ENCODE data around the gene ZNF766.
A peak's percentile ranks its signal among the peaks of the same experiment; 100 is the strongest.
"Not testable (repeated sequence)": the region's sequence is repeated elsewhere in the genome, so short reads cannot be mapped to it uniquely, and the experiment has no call there.

The ZNF766 gene

GRCh38 chr19:52275988-52276387, 6.6 kb downstream of the ZNF766 start:
- no peak for DNase-seq (ENCODE audit: low read depth)

GRCh38 chr19:52277471-52277870, 8.1 kb downstream of the ZNF766 start:
- DNase-seq (ENCODE audit: low read depth) = no peak

DNA sequence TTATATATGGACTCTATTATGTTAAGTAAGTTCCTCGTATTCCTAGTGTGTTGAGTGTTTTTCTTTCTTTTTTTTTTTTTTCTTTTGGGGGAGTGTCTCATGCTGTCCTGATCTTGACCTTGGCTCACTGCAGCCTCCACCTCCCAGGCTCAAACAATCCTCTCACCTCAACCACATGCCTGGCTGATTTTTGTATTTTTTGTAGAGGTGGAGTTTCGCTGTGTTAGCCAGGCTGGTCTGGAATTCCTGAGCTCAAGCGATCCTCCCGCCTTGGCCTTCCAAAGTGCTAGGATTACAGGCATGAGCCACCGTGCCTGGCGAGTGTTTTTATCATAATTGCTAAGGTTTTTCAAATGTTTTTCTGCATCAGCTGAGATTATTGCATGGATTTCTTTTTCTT, 16.9 kb downstream of the ZNF766 start:
- no peak for DNase-seq (ENCODE audit: low read depth)

DNA sequence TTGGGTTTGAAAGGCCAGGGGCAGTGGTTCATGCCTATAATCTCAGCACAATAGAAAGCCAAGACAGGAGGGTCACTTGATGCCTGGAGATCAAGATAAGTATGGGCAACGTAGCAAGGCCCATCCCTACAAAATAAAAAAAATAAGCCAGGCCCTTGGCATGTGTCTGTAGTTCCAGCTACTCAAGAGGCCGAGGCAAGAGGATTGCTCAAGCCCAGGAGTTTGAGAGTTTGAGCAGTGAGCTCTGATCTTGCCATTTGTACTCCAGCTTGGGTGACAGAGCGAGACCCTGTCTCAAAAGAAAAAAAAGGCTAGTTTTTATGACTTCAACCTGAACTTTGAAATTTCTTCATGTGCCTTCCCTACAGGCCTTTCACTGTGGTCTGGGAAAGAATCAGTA, 22.4 kb downstream of the ZNF766 start:
- no peak for DNase-seq (ENCODE audit: low read depth)

- not testable (repeated sequence) for DNase-seq (ENCODE audit: low read depth)
These were observed 23.6 kb downstream of the ZNF766 start for GRCh38 chr19:52292946-52293345.

- DNase-seq (ENCODE audit: low read depth) = no peak
These were observed 27.0 kb downstream of the ZNF766 start for GRCh38 chr19:52296400-52296772.

- peak; percentile 75 for DNase-seq (ENCODE audit: low read depth)
These were observed 27.6 kb downstream of the ZNF766 start, which contains the start of gene ZNF480 for GRCh38 chr19:52296773-52297600. Gene ZNF480, plus strand, starts transcription at chr19:52297169. Its CDS starts 3,244 bp downstream, at chr19:52300413.

DNA sequence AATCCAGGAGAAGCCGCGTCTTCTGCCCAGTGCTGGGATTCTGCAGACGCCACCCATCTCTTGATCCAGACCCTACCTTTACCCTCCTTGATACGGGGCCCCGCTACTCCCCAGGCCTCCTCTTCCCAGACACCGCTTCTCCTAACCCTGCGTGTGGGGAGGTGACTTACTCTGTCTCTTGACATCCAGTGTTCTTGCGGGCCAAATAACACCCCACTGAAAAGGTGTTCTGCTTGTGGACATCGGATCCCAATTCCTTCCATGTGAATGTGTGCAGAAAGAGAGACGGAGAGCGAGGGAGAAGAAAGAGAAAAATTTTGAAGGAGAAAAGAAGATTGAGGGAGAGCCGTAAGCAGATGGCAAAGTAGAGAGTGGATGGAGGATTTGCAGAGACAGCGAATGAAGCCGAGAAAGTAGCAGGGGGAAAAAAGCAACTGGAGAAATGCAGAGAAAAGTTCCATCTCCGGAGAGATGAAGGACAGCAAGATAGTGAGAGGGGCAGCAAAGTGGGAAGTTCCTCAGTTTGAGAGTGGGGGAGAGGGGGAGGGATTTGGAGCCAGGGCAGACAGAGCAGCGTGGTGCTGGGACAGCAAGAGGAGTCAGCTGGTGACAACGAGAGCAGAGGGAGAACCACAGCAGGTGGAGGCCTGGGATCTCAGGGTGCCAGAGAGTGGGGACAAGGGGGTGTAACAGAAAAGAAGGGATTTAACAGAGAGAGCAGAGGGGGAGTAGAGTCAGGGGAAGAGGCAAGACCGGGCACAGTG, 28.4 kb downstream of the ZNF766 start:
- DNase-seq (ENCODE audit: low read depth) = no peak

DNA sequence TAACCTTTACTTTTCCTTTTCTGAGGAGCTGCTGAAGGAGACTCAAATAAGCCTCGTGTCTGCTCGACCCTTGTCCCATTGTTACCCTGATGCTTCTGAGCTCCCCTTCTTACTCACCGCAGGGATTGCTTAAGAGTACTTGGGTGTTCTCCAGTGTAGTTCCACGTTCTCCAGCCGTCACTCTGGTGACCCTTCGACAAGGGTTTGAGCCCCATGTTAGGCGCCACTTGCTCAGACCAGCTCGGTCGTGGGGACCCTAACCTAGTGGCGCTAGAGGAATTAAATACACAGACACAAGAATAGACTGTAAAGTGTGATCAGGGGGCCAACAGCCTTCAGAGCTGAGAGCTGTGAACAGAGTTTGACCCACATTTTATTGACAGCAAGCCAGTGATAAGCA, 37.9 kb downstream of the ZNF766 start:
- peak; percentile 17 for DNase-seq (ENCODE audit: low read depth)

GRCh38 chr19:52322429-52322828, 53.0 kb downstream of the ZNF766 start:
- no peak for DNase-seq (ENCODE audit: low read depth)

DNA sequence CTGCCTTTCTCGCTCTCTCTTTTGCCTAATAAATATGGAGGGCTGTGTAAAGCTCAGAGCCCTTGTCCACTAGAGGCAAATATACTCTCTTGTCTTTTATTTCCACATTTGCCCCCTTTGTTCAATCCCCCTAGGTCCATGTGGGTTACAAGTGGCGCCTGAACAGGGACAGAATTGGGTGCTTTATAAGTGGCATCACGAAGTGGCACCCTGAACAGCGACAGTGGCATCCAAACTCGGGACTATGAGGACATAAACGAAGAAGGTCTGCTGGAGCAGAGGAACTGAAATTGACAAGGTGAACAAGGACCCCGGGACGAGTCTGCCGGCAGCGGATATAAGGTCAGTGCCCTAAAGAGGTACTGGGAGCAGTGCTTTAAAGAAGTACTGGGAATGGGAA, 62.4 kb downstream of the ZNF766 start:
- DNase-seq (ENCODE audit: low read depth) = no peak

- no peak for DNase-seq (ENCODE audit: low read depth)
These were observed 66.4 kb downstream of the ZNF766 start for GRCh38 chr19:52335768-52336116.

DNA sequence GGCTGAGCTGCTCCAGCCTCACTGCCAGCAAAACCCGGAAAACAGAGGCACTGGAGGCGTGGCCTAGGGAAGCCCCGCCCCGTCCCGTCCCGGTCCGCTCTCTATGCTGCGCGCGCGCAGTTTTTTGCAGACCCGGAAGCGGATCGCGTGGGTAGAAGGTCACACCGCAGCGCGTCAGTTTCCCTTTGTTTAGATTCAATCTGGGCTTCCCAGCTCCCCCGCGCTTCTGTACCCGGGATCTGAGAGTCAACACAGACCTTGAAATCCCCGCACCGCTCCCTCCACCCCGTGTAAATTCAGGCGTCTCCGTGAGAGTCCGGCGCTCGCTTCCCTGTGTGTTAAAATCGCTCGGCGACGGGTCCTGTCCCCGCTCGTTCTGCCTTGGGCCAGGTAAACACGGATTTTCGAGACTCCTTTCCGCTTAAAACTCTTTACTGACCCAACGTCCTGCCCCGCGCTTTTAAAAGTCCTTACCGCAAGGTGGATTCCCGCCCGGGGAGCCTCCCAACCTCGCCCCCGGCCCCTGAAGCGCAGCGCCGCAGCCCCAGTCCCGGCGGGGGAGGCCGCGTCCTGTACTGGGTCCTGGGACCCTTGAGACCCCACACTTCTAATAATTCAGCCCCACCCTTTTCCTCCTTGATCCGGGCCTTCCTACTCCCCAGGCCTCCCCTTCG, 66.9 kb downstream of the ZNF766 start, which contains the start of gene ZNF610:
ZNF610 (plus strand) TSS at position 127 of the 674 bp plus-strand sequence. CDS start 12,930 bp downstream, outside the sequence.
- DNase-seq (ENCODE audit: low read depth) = peak; percentile 79

DNA sequence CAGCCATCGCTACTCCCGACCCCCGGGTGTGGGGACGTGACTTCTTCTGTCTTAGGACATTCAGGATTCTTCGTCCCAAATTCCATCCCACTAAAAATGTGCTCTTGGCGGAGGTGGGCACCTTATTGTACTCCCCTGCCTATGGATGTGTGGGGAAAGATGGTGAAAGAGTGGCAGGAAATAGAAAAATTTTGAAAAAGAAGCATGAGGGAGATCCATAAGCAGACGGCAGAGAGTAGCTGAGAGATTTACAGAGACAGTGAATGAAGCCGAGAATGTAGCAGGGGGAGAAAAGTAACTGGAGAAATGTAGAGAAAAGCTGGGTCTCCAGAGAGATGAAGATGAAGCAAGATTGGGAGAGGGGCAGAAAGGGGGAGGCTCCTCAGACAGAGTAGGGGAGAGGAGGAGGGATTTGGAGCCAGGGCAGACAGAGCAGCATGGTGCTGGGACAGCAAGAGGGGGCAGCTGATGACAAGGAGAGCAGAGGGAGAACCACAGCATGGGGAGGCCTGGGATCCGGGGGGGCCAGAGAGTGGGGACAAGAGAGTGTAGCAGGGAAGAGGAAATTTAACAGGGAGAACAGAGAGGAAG, 67.5 kb downstream of the ZNF766 start:
- peak; percentile 3 for DNase-seq (ENCODE audit: low read depth)

GRCh38 chr19:52339022-52339421, 69.6 kb downstream of the ZNF766 start:
- DNase-seq (ENCODE audit: low read depth) = not testable (repeated sequence)

GRCh38 chr19:52343548-52343947, 74.2 kb downstream of the ZNF766 start:
- no peak for DNase-seq (ENCODE audit: low read depth)

GRCh38 chr19:52345162-52345561, 75.8 kb downstream of the ZNF766 start:
- no peak for DNase-seq (ENCODE audit: low read depth)
